Mesothelial cell of epicardium (in vitro differentiated cells): ENCODE data around the gene TMEM94. TPM values are rescaled to one million over a fixed set of nuclear protein-coding genes. Genes with fewer than 3 reads are reported as not detected.

Experiments
- DNase-seq, 2 experiments: peaks; one replicate each; pipeline ENCODE4 v3.0.0; 2021; ENCODE audit warnings: low spot score in 2 of 2; ENCODE audit not compliant: unreplicated experiment in 2 of 2
- H3K27ac Mint-ChIP-seq: 2 replicates; pipeline ENCODE4 v1.8.0; 2021; ENCODE audit warnings: mixed read lengths
- H3K27me3 Mint-ChIP-seq: 2 replicates; pipeline ENCODE4 v1.8.0; 2021; ENCODE audit warnings: low read depth, mixed read lengths
- H3K36me3 Mint-ChIP-seq: 2 replicates; pipeline ENCODE4 v1.8.0; 2021; ENCODE audit warnings: mixed read lengths
- H3K4me1 Mint-ChIP-seq: 2 replicates; pipeline ENCODE4 v1.8.0; 2021; ENCODE audit warnings: mixed read lengths
- H3K4me3 Mint-ChIP-seq: 2 replicates; pipeline ENCODE4 v1.8.0; 2021; ENCODE audit warnings: mild to moderate bottlenecking, moderate library complexity, mixed read lengths
- H3K9me3 Mint-ChIP-seq: 2 replicates; pipeline ENCODE4 v1.8.0; 2021; ENCODE audit warnings: mixed read lengths
- CTCF ChIP-seq: fragments of 200-600 bp; sonication (generic); IDR thresholded peaks from one replicate; pipeline ENCODE4 v1.5.0; 2021; ENCODE audit warnings: antibody characterized with exemption; ENCODE audit not compliant: unreplicated experiment
- total RNA-seq: library from RNA; stranded (reverse); gene quantifications from 3 replicates; pipeline ENCODE4 v1.2.1, GENCODE V29; 2021

The TMEM94 gene
- total RNA-seq, 1 donor from 2014 or later = 126 TPM

GRCh38 chr17:75412455-75413317 is 43.7 kb upstream of the TMEM94 start:
- Mint-ChIP-seq H3K27me3 (peaks cover 32% of the 10 kb centered on the region), H3K4me1 (peaks cover 3% of the 10 kb centered on the region), H3K9me3 (no peaks in the 10 kb centered on the region), H3K4me3 (peak overlapping the region; percentile 46), H3K36me3 (no peaks in the 10 kb centered on the region), H3K27ac (no peak overlapping the region)
- DNase-seq = peak in 1 of 2 experiments; percentile 71
- peak; percentile 64 for TF ChIP-seq CTCF

GRCh38 chr17:75414488-75414887 is 41.9 kb upstream of the TMEM94 start:
- H3K9me3 Mint-ChIP-seq = no peaks in the 10 kb centered on the region
- TF ChIP-seq CTCF = no peak
- no peaks in the 10 kb centered on the region for H3K36me3 Mint-ChIP-seq
- peaks cover 3% of the 10 kb centered on the region for H3K4me1 Mint-ChIP-seq
- H3K4me3 Mint-ChIP-seq = no peak overlapping the region
- H3K27ac Mint-ChIP-seq = no peak overlapping the region
- no peak for DNase-seq
- peaks cover 28% of the 10 kb centered on the region for H3K27me3 Mint-ChIP-seq

- Mint-ChIP-seq H3K9me3 (no peaks in the 10 kb centered on the region), H3K27me3 (peaks cover 24% of the 10 kb centered on the region), H3K4me3 (no peak overlapping the region), H3K4me1 (peaks cover 3% of the 10 kb centered on the region), H3K36me3 (no peaks in the 10 kb centered on the region), H3K27ac (no peak overlapping the region)
- DNase-seq = no peak
- TF ChIP-seq CTCF = no peak
Measured at GRCh38 chr17:75416006-75416405, 40.4 kb upstream of the TMEM94 start.

GRCh38 chr17:75417054-75417580 is 39.3 kb upstream of the TMEM94 start:
- Mint-ChIP-seq H3K4me1 (peaks cover 2% of the 10 kb centered on the region), H3K27me3 (peaks cover 24% of the 10 kb centered on the region), H3K9me3 (no peaks in the 10 kb centered on the region), H3K27ac (no peak overlapping the region), H3K36me3 (no peaks in the 10 kb centered on the region), H3K4me3 (no peak overlapping the region)
- no peak for DNase-seq
- TF ChIP-seq CTCF = no peak

- TF ChIP-seq CTCF = no peak
- Mint-ChIP-seq H3K36me3 (no peaks in the 10 kb centered on the region), H3K9me3 (no peaks in the 10 kb centered on the region), H3K27me3 (peaks cover 24% of the 10 kb centered on the region), H3K4me1 (no peaks in the 10 kb centered on the region), H3K27ac (no peak overlapping the region), H3K4me3 (no peak overlapping the region)
- DNase-seq = no peak
Measured at GRCh38 chr17:75418531-75418930, 37.9 kb upstream of the TMEM94 start.
